Measurements from ENCODE around the gene NFATC4.

DNA sequence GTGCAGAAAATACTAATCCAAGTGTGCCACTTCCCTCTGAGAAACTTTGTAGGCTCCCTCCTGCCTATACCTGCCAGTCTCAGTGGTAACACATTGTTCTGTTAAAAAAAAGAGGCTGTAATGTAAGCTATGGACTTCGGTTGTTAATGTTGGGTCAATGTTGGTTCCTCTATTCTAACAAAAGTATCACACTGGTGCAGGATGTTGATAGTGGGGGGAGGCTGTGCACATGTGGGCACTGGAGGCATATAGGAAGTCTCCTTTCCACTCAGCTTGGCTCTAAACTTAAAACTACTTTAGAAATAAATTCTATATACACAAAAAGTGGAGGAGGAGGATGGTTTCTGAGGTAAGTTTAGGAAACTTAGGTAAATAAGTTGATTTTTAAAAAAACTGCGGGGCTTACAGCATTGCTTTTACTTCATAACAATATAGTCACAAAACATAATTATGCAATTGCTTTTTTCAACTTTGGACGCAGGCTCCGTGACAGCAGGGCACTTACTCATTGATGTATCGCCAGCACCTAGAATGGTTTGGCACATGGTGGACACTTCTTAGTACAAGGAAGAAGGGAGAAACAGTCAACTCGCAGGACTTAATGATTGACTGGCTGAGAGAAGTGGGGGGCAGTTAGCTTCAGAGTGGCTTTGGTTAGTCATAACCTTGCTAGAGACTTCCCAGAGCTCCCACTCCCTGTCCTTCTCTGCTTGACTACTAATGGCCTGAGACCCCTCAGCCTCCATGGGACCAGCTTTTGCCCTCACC lies 22.9 kb downstream of the NFATC4 start:
- TF ChIP-seq, protein P1, sequence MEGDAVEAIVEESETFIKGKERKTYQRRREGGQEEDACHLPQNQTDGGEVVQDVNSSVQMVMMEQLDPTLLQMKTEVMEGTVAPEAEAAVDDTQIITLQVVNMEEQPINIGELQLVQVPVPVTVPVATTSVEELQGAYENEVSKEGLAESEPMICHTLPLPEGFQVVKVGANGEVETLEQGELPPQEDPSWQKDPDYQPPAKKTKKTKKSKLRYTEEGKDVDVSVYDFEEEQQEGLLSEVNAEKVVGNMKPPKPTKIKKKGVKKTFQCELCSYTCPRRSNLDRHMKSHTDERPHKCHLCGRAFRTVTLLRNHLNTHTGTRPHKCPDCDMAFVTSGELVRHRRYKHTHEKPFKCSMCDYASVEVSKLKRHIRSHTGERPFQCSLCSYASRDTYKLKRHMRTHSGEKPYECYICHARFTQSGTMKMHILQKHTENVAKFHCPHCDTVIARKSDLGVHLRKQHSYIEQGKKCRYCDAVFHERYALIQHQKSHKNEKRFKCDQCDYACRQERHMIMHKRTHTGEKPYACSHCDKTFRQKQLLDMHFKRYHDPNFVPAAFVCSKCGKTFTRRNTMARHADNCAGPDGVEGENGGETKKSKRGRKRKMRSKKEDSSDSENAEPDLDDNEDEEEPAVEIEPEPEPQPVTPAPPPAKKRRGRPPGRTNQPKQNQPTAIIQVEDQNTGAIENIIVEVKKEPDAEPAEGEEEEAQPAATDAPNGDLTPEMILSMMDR (IDR thresholded peaks at IDR 0.05; ENCODE audit: poor library complexity, severe bottlenecking) = no peak
- no peak for TF ChIP-seq EZH2 (IDR thresholded peaks at IDR 0.05; ENCODE audit: borderline replicate concordance, insufficient read depth, low read length, poor library complexity, severe bottlenecking)
- no peak for TF ChIP-seq RAD21 (conservative IDR thresholded peaks at IDR 0.05)
- TF ChIP-seq, protein P2, sequence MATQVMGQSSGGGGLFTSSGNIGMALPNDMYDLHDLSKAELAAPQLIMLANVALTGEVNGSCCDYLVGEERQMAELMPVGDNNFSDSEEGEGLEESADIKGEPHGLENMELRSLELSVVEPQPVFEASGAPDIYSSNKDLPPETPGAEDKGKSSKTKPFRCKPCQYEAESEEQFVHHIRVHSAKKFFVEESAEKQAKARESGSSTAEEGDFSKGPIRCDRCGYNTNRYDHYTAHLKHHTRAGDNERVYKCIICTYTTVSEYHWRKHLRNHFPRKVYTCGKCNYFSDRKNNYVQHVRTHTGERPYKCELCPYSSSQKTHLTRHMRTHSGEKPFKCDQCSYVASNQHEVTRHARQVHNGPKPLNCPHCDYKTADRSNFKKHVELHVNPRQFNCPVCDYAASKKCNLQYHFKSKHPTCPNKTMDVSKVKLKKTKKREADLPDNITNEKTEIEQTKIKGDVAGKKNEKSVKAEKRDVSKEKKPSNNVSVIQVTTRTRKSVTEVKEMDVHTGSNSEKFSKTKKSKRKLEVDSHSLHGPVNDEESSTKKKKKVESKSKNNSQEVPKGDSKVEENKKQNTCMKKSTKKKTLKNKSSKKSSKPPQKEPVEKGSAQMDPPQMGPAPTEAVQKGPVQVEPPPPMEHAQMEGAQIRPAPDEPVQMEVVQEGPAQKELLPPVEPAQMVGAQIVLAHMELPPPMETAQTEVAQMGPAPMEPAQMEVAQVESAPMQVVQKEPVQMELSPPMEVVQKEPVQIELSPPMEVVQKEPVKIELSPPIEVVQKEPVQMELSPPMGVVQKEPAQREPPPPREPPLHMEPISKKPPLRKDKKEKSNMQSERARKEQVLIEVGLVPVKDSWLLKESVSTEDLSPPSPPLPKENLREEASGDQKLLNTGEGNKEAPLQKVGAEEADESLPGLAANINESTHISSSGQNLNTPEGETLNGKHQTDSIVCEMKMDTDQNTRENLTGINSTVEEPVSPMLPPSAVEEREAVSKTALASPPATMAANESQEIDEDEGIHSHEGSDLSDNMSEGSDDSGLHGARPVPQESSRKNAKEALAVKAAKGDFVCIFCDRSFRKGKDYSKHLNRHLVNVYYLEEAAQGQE (IDR thresholded peaks at IDR 0.05; ENCODE audit: borderline replicate concordance) = no peak
- TF ChIP-seq EP300 (conservative IDR thresholded peaks at IDR 0.05; ENCODE audit: poor library complexity, severe bottlenecking) = no peak
- TF ChIP-seq TAF1 (IDR thresholded peaks at IDR 0.05; ENCODE audit: low read depth) = no peak
- TF ChIP-seq MXI1 (conservative IDR thresholded peaks at IDR 0.05; ENCODE audit: poor library complexity, severe bottlenecking) = no peak
- TF ChIP-seq POLR2AphosphoS5 (IDR thresholded peaks at IDR 0.05) = no peak

All from neural cell (in vitro differentiated cells).